HepG2 (cell line): ENCODE results near the gene LPO. TPM values are rescaled to one million over a fixed set of nuclear protein-coding genes. Genes with fewer than 3 reads are reported as not detected.

ENCODE experiments used
- CHD2 ChIP-seq: IDR thresholded peaks from 2 replicates; pipeline ENCODE4 v1.6.1; 2011; ENCODE audit warnings: low read depth, low read length, improper control_type of control experiment
- HES4 ChIP-seq: sonication (generic); formaldehyde crosslinking; IDR thresholded peaks from 2 replicates; pipeline ENCODE4 v1.9.0; 2021; ENCODE audit warnings: mild to moderate bottlenecking, missing genetic modification reagents, borderline replicate concordance
- MAFF ChIP-seq: IDR thresholded peaks from 2 replicates; pipeline ENCODE4 v1.6.1; 2011; ENCODE audit warnings: low read depth, low read length, improper control_type of control experiment
- MAZ ChIP-seq, 2 experiments: sonication (generic) in 1 of 2; formaldehyde crosslinking in 1 of 2; IDR thresholded peaks; 2 replicates each; pipeline versions ENCODE4 v1.5.0 to v1.6.1; 2012 to 2020; ENCODE audit warnings: low read depth in 2 of 2, mild to moderate bottlenecking in 2 of 2, borderline replicate concordance in 1 of 2, improper control_type of control experiment in 1 of 2, low read length in 1 of 2, missing genetic modification reagents in 1 of 2, moderate library complexity in 1 of 2
- NCOA5 ChIP-seq: sonication (generic); formaldehyde crosslinking; IDR thresholded peaks from 2 replicates; pipeline ENCODE4 v1.4.0; 2020; ENCODE audit warnings: missing genetic modification reagents
- SIN3B ChIP-seq: fragments of 150-350 bp; IDR thresholded peaks from 2 replicates; pipeline ENCODE4 v1.6.1; 2014; ENCODE audit warnings: low read length
- YEATS4 ChIP-seq: sonication (generic); formaldehyde crosslinking; IDR thresholded peaks from 2 replicates; pipeline ENCODE4 v1.4.0; 2020; ENCODE audit warnings: missing genetic modification reagents, borderline replicate concordance
- ZBTB7A ChIP-seq: sonication (generic); formaldehyde crosslinking; IDR thresholded peaks from 2 replicates; pipeline ENCODE4 v1.8.0; 2022; ENCODE audit warnings: mild to moderate bottlenecking, missing genetic modification reagents
- ZFYVE20 ChIP-seq: sonication (generic); formaldehyde crosslinking; IDR thresholded peaks from 2 replicates; pipeline ENCODE4 v1.8.0; 2023; ENCODE audit warnings: low read depth, mild to moderate bottlenecking, moderate library complexity, missing genetic modification reagents, borderline replicate concordance
- ZNF12 ChIP-seq: sonication (generic); formaldehyde crosslinking; IDR thresholded peaks from 2 replicates; pipeline ENCODE4 v1.5.0; 2020; ENCODE audit warnings: missing genetic modification reagents
- ZNF234 ChIP-seq: sonication (generic); formaldehyde crosslinking; conservative IDR thresholded peaks from 2 replicates; pipeline ENCODE4 v1.5.1; 2020; ENCODE audit warnings: mild to moderate bottlenecking, missing genetic modification reagents
- ZNF274 ChIP-seq: sonication (generic); formaldehyde crosslinking; IDR thresholded peaks from 2 replicates; pipeline ENCODE4 v1.5.1; 2020; ENCODE audit warnings: mild to moderate bottlenecking, missing genetic modification reagents
- ZNF354B ChIP-seq: sonication (generic); formaldehyde crosslinking; IDR thresholded peaks from 2 replicates; pipeline ENCODE4 v1.8.0; 2022; ENCODE audit warnings: mild to moderate bottlenecking, missing genetic modification reagents
- ZNF580 ChIP-seq: IDR thresholded peaks from 2 replicates; pipeline ENCODE4 v1.6.1; 2016; ENCODE audit warnings: low read depth, borderline replicate concordance
- ZNF883 ChIP-seq: sonication (generic); formaldehyde crosslinking; IDR thresholded peaks from 2 replicates; pipeline ENCODE4 v1.5.1; 2020; ENCODE audit warnings: mild to moderate bottlenecking, missing genetic modification reagents; ENCODE audit errors: not compliant biosample characterization
- polyA plus RNA-seq, 8 experiments: library from polyadenylated mRNA; depleted of rRNA in 3 of 8; stranded (reverse) in 7 of 8; unstranded in 1 of 8; fragments of >200 nt; fragmentation: Illumina TruSeq in 4 of 8; extraction: Trizol in 4 of 8; gene quantifications; 2 replicates each; pipeline versions ENCODE4 v1.2.1 to v1.2.3, GENCODE V29; 2011 to 2016; ENCODE audit warnings: low read depth in 4 of 8, missing spikeins in 1 of 8, mixed read lengths in 1 of 8; ENCODE audit not compliant: insufficient read depth in 1 of 8
- total RNA-seq, 5 experiments: library from RNA; depleted of rRNA; stranded (reverse); fragments of >200 nt; fragmentation: Illumina TruSeq; extraction: Trizol; gene quantifications; 2 replicates each; pipeline ENCODE4 v1.2.3, GENCODE V29; 2016; ENCODE audit warnings: low read depth in 1 of 5
- TF ChIP-seq, protein P1 (sequence below): sonication (generic); formaldehyde crosslinking; IDR thresholded peaks from 2 replicates; pipeline ENCODE4 v1.4.0; 2020; ENCODE audit warnings: missing genetic modification reagents
- TF ChIP-seq, protein P2 (sequence below): sonication (generic); formaldehyde crosslinking; IDR thresholded peaks from one replicate; pipeline ENCODE4 v1.5.1; 2020; ENCODE audit warnings: mild to moderate bottlenecking, missing genetic modification reagents; ENCODE audit errors: not compliant biosample characterization

LPO gene
- total and polyA plus RNA-seq, 2 of the 13 experiments (the other 11 are each of a cell fraction or from before 2014, with no cell fraction given), result not detected

GRCh38 chr17:58249270-58250133 lies 11.1 kb downstream of the LPO start (continued):
- TF ChIP-seq SIN3B (no peak), ZNF274 (peak; percentile 86), ZNF354B (peak; percentile 72; the same call in 1 of the 2 replicates), NCOA5 (CRISPR knock-in tag) (no peak), YEATS4 (CRISPR knock-in tag) (0 out of 2 replicates have a peak, but pooled peaks have one; percentile 55), ZNF234 (CRISPR knock-in tag) (0 out of 2 replicates have a peak, but pooled peaks have one; percentile 10), CHD2 (no peak), ZNF883 (CRISPR knock-in tag) (peak; percentile 97), ZFYVE20 (CRISPR knock-in tag) (no peak), HES4 (peak; percentile 76; the same call in 1 of the 2 replicates), ZBTB7A (CRISPR knock-in tag) (peak; percentile 59; the same call in 1 of the 2 replicates), ZNF12 (CRISPR knock-in tag) (no peak; the same call in 1 of the 2 replicates), MAFF (no peak), MAZ (IDR thresholded peaks at IDR 0.05; ENCODE audit: borderline replicate concordance, low read depth, low read length) (no peak), MAZ (CRISPR knock-in tag; IDR thresholded peaks at IDR 0.05; ENCODE audit: low read depth) (peak; percentile 84; the same call in 1 of the 2 replicates), ZNF580 (CRISPR knock-in tag) (0 out of 2 replicates have a peak, but pooled peaks have one; percentile 65)
- TF ChIP-seq, protein P1, sequence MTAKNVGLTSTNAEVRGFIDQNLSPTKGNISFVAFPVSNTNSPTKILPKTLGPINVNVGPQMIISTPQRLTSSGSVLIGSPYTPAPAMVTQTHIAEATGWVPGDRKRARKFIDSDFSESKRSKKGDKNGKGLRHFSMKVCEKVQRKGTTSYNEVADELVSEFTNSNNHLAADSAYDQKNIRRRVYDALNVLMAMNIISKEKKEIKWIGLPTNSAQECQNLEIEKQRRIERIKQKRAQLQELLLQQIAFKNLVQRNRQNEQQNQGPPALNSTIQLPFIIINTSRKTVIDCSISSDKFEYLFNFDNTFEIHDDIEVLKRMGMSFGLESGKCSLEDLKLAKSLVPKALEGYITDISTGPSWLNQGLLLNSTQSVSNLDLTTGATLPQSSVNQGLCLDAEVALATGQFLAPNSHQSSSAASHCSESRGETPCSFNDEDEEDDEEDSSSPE (CRISPR knock-in tag), result peak; percentile 85
- TF ChIP-seq, protein P2, sequence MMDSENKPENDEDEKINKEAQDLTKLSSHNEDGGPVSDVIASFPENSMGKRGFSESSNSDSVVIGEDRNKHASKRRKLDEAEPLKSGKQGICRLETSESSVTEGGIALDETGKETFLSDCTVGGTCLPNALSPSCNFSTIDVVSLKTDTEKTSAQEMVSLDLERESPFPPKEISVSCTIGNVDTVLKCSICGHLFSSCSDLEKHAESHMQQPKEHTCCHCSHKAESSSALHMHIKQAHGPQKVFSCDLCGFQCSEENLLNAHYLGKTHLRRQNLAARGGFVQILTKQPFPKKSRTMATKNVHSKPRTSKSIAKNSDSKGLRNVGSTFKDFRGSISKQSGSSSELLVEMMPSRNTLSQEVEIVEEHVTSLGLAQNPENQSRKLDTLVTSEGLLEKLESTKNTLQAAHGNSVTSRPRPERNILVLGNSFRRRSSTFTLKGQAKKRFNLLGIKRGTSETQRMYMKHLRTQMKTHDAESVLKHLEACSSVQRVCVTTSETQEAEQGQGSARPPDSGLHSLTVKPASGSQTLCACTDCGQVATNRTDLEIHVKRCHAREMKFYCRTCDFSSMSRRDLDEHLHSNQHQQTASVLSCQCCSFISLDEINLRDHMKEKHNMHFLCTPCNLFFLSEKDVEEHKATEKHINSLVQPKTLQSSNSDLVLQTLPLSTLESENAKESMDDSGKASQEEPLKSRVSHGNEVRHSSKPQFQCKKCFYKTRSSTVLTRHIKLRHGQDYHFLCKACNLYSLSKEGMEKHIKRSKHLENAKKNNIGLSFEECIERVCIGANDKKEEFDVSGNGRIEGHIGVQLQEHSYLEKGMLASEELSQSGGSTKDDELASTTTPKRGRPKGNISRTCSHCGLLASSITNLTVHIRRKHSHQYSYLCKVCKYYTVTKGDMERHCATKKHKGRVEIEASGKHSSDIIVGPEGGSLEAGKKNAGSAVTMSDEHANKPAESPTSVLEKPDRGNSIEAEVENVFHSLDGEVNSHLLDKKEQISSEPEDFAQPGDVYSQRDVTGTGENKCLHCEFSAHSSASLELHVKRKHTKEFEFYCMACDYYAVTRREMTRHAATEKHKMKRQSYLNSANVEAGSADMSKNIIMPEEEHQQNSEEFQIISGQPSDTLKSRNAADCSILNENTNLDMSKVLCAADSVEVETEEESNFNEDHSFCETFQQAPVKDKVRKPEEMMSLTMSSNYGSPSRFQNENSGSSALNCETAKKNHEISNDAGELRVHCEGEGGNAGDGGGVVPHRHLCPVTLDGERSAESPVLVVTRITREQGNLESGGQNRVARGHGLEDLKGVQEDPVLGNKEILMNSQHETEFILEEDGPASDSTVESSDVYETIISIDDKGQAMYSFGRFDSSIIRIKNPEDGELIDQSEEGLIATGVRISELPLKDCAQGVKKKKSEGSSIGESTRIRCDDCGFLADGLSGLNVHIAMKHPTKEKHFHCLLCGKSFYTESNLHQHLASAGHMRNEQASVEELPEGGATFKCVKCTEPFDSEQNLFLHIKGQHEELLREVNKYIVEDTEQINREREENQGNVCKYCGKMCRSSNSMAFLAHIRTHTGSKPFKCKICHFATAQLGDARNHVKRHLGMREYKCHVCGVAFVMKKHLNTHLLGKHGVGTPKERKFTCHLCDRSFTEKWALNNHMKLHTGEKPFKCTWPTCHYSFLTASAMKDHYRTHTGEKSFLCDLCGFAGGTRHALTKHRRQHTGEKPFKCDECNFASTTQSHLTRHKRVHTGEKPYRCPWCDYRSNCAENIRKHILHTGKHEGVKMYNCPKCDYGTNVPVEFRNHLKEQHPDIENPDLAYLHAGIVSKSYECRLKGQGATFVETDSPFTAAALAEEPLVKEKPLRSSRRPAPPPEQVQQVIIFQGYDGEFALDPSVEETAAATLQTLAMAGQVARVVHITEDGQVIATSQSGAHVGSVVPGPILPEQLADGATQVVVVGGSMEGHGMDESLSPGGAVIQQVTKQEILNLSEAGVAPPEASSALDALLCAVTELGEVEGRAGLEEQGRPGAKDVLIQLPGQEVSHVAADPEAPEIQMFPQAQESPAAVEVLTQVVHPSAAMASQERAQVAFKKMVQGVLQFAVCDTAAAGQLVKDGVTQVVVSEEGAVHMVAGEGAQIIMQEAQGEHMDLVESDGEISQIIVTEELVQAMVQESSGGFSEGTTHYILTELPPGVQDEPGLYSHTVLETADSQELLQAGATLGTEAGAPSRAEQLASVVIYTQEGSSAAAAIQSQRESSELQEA (CRISPR knock-in tag), result peak; percentile 79
